ENCODE data around the gene MTHFD1L. TPM values are rescaled to one million over a fixed set of nuclear protein-coding genes. Genes with fewer than 3 reads are reported as not detected.

The MTHFD1L gene
- total RNA-seq, 1 donor from 2014 or later, result 107 TPM

DNA sequence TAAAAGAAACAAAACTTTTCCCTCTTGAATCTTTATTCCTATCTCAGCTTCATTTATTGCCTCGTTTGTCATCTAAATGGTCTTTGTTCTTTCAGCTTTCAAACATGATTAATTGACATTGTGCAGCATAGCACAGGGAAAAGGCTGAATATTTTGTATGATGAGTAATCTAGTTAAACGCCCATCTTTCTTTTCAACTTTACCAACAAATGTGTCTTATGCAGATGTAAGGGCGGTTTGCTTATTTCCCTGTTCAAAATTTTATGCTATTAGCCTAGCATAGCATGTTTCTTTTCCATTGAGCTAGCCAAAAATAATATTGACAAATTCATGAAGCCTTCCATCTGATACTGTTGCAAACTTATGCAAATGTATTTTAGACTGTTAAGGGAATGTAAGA is 197.8 kb downstream of the MTHFD1L start:
- H3K27ac ChIP-seq (ENCODE audit: low read depth, low read length), result peak overlapping the region; percentile 81
- no peak for TF ChIP-seq EZH2 (IDR thresholded peaks at IDR 0.05; ENCODE audit: insufficient read depth, low read length)
- TF ChIP-seq, protein P1, sequence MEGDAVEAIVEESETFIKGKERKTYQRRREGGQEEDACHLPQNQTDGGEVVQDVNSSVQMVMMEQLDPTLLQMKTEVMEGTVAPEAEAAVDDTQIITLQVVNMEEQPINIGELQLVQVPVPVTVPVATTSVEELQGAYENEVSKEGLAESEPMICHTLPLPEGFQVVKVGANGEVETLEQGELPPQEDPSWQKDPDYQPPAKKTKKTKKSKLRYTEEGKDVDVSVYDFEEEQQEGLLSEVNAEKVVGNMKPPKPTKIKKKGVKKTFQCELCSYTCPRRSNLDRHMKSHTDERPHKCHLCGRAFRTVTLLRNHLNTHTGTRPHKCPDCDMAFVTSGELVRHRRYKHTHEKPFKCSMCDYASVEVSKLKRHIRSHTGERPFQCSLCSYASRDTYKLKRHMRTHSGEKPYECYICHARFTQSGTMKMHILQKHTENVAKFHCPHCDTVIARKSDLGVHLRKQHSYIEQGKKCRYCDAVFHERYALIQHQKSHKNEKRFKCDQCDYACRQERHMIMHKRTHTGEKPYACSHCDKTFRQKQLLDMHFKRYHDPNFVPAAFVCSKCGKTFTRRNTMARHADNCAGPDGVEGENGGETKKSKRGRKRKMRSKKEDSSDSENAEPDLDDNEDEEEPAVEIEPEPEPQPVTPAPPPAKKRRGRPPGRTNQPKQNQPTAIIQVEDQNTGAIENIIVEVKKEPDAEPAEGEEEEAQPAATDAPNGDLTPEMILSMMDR (IDR thresholded peaks at IDR 0.05; ENCODE audit: insufficient read depth, low read depth, low read length), result no peak
- no peaks in the 10 kb centered on the region for H3K9me3 Mint-ChIP-seq (ENCODE audit: unreplicated experiment)
- H4K20me1 ChIP-seq (ENCODE audit: insufficient read depth, low read length), result no peaks in the 10 kb centered on the region
- peaks cover 48% of the 10 kb centered on the region for H3K4me1 ChIP-seq (ENCODE audit: insufficient read depth, low read length)
- no peak overlapping the region for H2AFZ ChIP-seq (ENCODE audit: low read depth, low read length)
- peak overlapping the region; percentile 9 for H3K9ac ChIP-seq (ENCODE audit: low read length)
- H3K27me3 Mint-ChIP-seq (ENCODE audit: low read depth, unreplicated experiment), result no peaks in the 10 kb centered on the region
- no peak overlapping the region for H3K4me3 Mint-ChIP-seq (ENCODE audit: unreplicated experiment)
- no peak for FAIRE-seq
- peak overlapping the region; percentile 11 for H3K4me2 ChIP-seq (ENCODE audit: low read length)
- peaks cover 19% of the 10 kb centered on the region for H3K36me3 Mint-ChIP-seq (ENCODE audit: low read depth, unreplicated experiment)
- H3K4me3 ChIP-seq (ENCODE audit: insufficient read depth, low read depth, low read length), result no peak overlapping the region
- H3K36me3 ChIP-seq (ENCODE audit: insufficient read depth, low read length), result no peaks in the 10 kb centered on the region
- DNase-seq (ENCODE audit: low read depth), result peak; percentile 95
- no peak overlapping the region for H3K27ac Mint-ChIP-seq (ENCODE audit: unreplicated experiment)
- H3K79me2 ChIP-seq (ENCODE audit: insufficient read depth, low read length), result peaks cover 11% of the 10 kb centered on the region
- peaks cover 33% of the 10 kb centered on the region for H3K4me1 Mint-ChIP-seq (ENCODE audit: low read depth, unreplicated experiment)
- H3K9me3 ChIP-seq (ENCODE audit: insufficient read depth, low read depth, low read length), result no peaks in the 10 kb centered on the region
- H3K27me3 ChIP-seq (ENCODE audit: insufficient read depth, low read length), result no peaks in the 10 kb centered on the region

DNA sequence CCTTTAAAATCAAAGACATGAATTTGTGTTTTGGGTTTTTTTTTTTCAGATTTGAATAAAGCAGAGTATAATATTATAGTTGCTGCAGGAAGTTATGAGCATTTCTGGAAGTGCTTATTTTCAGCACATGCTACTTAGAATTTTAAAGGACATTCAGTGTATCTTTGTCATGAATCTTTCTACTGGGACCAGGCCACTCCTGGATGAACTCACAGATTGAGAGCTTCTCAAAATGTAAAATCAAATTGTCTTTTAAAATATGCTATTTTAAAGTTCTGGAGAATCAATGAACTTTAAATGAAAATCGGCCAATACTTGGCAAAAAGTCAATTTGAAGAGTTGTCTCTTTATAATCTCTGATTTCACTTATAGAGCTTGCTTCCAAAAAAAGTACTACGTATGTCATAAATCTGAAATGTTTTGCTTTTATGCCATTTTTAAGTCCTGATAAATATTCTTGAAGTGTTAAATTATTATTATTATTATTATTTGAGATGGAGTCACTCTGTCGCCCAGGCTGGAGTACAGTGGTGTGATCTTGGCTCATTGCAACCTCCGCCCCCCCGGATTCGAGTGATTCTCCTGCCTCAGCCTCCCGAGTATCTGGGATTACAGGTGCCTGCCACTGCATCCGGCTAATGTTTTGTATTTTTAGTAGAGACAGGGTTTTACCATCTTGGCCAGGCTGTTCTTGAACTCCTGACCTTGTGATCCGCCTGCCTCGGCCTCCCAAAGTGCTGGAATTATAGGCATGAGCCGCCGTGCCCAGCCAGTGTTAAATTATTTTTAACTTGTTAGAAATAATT is 198.5 kb downstream of the MTHFD1L start:
- Histone ChIP-seq H3K79me2 (ENCODE audit: insufficient read depth, low read length) (peaks cover 11% of the 10 kb centered on the region), H3K27ac (ENCODE audit: low read depth, low read length) (peak overlapping the region; percentile 81), H3K9ac (ENCODE audit: low read length) (peak overlapping the region; percentile 9), H3K36me3 (ENCODE audit: insufficient read depth, low read length) (no peaks in the 10 kb centered on the region), H3K9me3 (ENCODE audit: insufficient read depth, low read depth, low read length) (no peaks in the 10 kb centered on the region), H3K4me2 (ENCODE audit: low read length) (peak overlapping the region; percentile 11), H3K27me3 (ENCODE audit: insufficient read depth, low read length) (no peaks in the 10 kb centered on the region), H2AFZ (ENCODE audit: low read depth, low read length) (no peak overlapping the region), H3K4me3 (ENCODE audit: insufficient read depth, low read depth, low read length) (no peak overlapping the region), H3K4me1 (ENCODE audit: insufficient read depth, low read length) (peaks cover 52% of the 10 kb centered on the region), H4K20me1 (ENCODE audit: insufficient read depth, low read length) (no peaks in the 10 kb centered on the region)
- Mint-ChIP-seq H3K9me3 (ENCODE audit: unreplicated experiment) (no peaks in the 10 kb centered on the region), H3K27me3 (ENCODE audit: low read depth, unreplicated experiment) (no peaks in the 10 kb centered on the region), H3K27ac (ENCODE audit: unreplicated experiment) (no peak overlapping the region), H3K4me3 (ENCODE audit: unreplicated experiment) (no peak overlapping the region), H3K36me3 (ENCODE audit: low read depth, unreplicated experiment) (peaks cover 23% of the 10 kb centered on the region), H3K4me1 (ENCODE audit: low read depth, unreplicated experiment) (peaks cover 40% of the 10 kb centered on the region)
- TF ChIP-seq, protein P1 (IDR thresholded peaks at IDR 0.05; ENCODE audit: insufficient read depth, low read depth, low read length), result no peak
- TF ChIP-seq EZH2 (IDR thresholded peaks at IDR 0.05; ENCODE audit: insufficient read depth, low read length), result no peak
- DNase-seq (ENCODE audit: low read depth) (no peak), FAIRE-seq (no peak)

All from astrocyte (in vitro differentiated cells and primary cell).